Suprapubic skin (tissue), 4 donors: ENCODE results near the gene XPC.

ENCODE experiments used
- CTCF ChIP-seq, 2 donors: fragments of 200-600 bp in 1 of 2; fragments of 450-650 bp in 1 of 2; sonication (generic) in 1 of 2; IDR thresholded peaks; one replicate each; pipeline ENCODE4 v1.5.1; 2016 to 2019; ENCODE audit warnings: antibody characterized with exemption in 2 of 2, mild to moderate bottlenecking in 1 of 2, moderate library complexity in 1 of 2
- EP300 ChIP-seq: sonication (generic); formaldehyde crosslinking; IDR thresholded peaks from one replicate; pipeline ENCODE4 v1.6.1; 2017; ENCODE audit warnings: antibody characterized with exemption
- POLR2A ChIP-seq, 2 donors: fragments of 450-650 bp; IDR thresholded peaks; one replicate each; pipeline ENCODE4 v1.6.1; 2017; ENCODE audit warnings: antibody characterized with exemption in 2 of 2, mild to moderate bottlenecking in 2 of 2, moderate library complexity in 2 of 2
- POLR2AphosphoS5 ChIP-seq, 3 donors: sonication (generic); formaldehyde crosslinking; IDR thresholded peaks; one replicate each; pipeline ENCODE4 v1.6.1; 2017; ENCODE audit warnings: antibody characterized with exemption in 3 of 3

- TF ChIP-seq EP300 (no peak), POLR2A (IDR thresholded peaks at IDR 0.05) (no peak), CTCF (IDR thresholded peaks at IDR 0.05) (no peak), POLR2AphosphoS5 (IDR thresholded peaks at IDR 0.05) (no peak)
These were observed 48.2 kb downstream of the XPC start for GRCh38 chr3:14130230-14130629.
